Glutamatergic neuron (in vitro differentiated cells): ENCODE results near the gene SSU72. TPM values are rescaled to one million over a fixed set of nuclear protein-coding genes. Genes with fewer than 3 reads are reported as not detected.

ENCODE experiments used
- DNase-seq: peaks from one replicate; pipeline ENCODE4 v3.0.0; 2022
- H3K27ac Mint-ChIP-seq: one replicate; pipeline ENCODE4 v1.8.0; 2020; ENCODE audit warnings: mild to moderate bottlenecking, mixed read lengths, inconsistent platforms; ENCODE audit not compliant: unreplicated experiment
- H3K27me3 Mint-ChIP-seq: one replicate; pipeline ENCODE4 v1.8.0; 2020; ENCODE audit warnings: mild to moderate bottlenecking, moderate library complexity, mixed read lengths, inconsistent platforms; ENCODE audit not compliant: unreplicated experiment
- H3K36me3 Mint-ChIP-seq: one replicate; pipeline ENCODE4 v1.8.0; 2020; ENCODE audit warnings: mild to moderate bottlenecking, mixed read lengths, inconsistent platforms; ENCODE audit not compliant: unreplicated experiment
- H3K4me1 Mint-ChIP-seq: one replicate; pipeline ENCODE4 v1.8.0; 2020; ENCODE audit warnings: mild to moderate bottlenecking, low read depth, mixed read lengths, inconsistent platforms; ENCODE audit not compliant: unreplicated experiment
- H3K4me3 Mint-ChIP-seq: one replicate; pipeline ENCODE4 v1.8.0; 2020; ENCODE audit warnings: mild to moderate bottlenecking, mixed read lengths, inconsistent platforms; ENCODE audit not compliant: unreplicated experiment
- H3K9me3 Mint-ChIP-seq: one replicate; pipeline ENCODE4 v1.8.0; 2020; ENCODE audit warnings: mild to moderate bottlenecking, moderate library complexity, mixed read lengths, inconsistent platforms; ENCODE audit not compliant: unreplicated experiment
- total RNA-seq: library from RNA; stranded (reverse); fragmentation: NEBNext Ultra II Directional; extraction: Animal tissue kit (Norgen Biotek cat#: 25700); gene quantifications from one replicate; pipeline ENCODE4 v1.2.1, GENCODE V29; 2021; ENCODE audit not compliant: unreplicated experiment
- TF ChIP-seq, protein P1 (sequence below): fragments of 200-600 bp; sonication (generic); IDR thresholded peaks from one replicate; pipeline ENCODE4 v1.5.0; 2021; ENCODE audit not compliant: partially characterized antibody, unreplicated experiment

Gene SSU72
- total RNA-seq, 1 donor from 2014 or later = 123 TPM

DNA sequence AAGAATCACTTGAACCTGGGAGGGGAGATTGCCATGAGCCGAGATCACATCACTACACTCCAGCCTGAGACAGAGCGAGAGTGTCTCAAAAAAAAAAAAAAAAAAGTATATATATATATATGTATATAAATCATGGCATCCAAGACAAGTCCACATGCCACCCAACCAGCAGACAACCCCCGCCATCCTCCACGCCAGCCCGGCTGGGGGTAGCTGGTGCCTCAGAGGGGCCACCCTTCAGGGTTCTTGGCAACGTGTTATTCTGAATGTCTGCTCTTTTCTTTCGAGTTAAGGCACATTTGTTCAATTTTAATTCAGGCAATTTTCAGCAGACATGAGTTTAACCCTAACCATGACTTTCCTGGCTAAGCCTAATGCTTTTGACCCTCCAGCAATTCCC is 24.6 kb downstream of the SSU72 start:
- Mint-ChIP-seq H3K9me3 (peaks cover 5% of the 10 kb centered on the region), H3K4me1 (peaks cover 22% of the 10 kb centered on the region), H3K27me3 (peaks cover 5% of the 10 kb centered on the region), H3K36me3 (no peaks in the 10 kb centered on the region), H3K4me3 (no peak overlapping the region), H3K27ac (peak overlapping the region; percentile 38)
- DNase-seq = no peak
- TF ChIP-seq, protein P1, sequence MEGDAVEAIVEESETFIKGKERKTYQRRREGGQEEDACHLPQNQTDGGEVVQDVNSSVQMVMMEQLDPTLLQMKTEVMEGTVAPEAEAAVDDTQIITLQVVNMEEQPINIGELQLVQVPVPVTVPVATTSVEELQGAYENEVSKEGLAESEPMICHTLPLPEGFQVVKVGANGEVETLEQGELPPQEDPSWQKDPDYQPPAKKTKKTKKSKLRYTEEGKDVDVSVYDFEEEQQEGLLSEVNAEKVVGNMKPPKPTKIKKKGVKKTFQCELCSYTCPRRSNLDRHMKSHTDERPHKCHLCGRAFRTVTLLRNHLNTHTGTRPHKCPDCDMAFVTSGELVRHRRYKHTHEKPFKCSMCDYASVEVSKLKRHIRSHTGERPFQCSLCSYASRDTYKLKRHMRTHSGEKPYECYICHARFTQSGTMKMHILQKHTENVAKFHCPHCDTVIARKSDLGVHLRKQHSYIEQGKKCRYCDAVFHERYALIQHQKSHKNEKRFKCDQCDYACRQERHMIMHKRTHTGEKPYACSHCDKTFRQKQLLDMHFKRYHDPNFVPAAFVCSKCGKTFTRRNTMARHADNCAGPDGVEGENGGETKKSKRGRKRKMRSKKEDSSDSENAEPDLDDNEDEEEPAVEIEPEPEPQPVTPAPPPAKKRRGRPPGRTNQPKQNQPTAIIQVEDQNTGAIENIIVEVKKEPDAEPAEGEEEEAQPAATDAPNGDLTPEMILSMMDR = no peak

DNA sequence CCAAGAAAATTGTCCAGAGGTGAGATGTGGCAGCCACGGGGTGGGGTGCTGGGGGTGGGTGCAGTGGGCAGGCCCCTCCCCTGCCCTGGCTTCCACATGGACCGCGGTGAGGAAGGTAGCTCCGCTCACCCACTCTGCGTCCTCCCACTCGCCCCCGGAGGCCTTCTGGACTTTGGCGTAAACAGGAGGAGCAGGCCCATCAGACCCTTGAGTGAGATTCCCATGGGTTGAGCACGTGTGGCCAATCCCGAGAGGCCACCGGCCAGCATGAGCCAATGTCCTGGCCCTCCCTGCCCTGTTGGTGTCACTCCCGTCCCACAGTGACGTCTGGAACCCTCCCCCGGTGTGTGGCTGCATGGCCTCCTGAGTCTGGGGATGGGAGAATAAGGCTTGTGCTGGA is 26.1 kb downstream of the SSU72 start:
- H3K9me3 Mint-ChIP-seq = peaks cover 5% of the 10 kb centered on the region

DNA sequence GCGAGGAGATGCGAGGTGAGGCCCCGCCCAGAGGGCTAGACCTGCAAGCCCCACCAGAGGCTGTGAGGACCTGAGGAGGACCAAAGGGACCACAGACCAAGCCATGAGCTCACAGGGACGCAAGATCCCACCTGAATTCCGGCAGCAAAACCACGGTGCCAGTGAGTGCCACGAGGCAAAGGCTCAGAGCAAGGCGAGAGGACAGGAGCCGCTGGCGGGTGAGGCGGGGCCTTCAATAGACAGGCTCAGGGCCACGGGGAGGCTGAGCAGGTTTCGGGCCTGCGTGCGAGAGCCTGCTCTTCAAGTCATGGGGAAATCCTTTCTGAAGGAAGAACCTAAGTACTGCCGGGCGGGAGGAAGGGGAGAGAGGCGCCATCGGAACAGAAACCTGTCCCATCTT is 27.2 kb downstream of the SSU72 start:
- H3K9me3 Mint-ChIP-seq = peaks cover 5% of the 10 kb centered on the region
- peaks cover 17% of the 10 kb centered on the region for H3K4me1 Mint-ChIP-seq
- TF ChIP-seq, protein P1 = no peak
- no peak for DNase-seq
- H3K4me3 Mint-ChIP-seq = no peak overlapping the region
- H3K27ac Mint-ChIP-seq = no peak overlapping the region
- peaks cover 6% of the 10 kb centered on the region for H3K27me3 Mint-ChIP-seq
- H3K36me3 Mint-ChIP-seq = no peaks in the 10 kb centered on the region

More for the DNA sequence above, 26.1 kb downstream of the SSU72 start:
- no peak for DNase-seq
- Mint-ChIP-seq H3K4me3 (no peak overlapping the region), H3K27ac (no peak overlapping the region), H3K27me3 (peaks cover 6% of the 10 kb centered on the region), H3K36me3 (no peaks in the 10 kb centered on the region), H3K4me1 (peaks cover 18% of the 10 kb centered on the region)
- TF ChIP-seq, protein P1 = no peak

DNA sequence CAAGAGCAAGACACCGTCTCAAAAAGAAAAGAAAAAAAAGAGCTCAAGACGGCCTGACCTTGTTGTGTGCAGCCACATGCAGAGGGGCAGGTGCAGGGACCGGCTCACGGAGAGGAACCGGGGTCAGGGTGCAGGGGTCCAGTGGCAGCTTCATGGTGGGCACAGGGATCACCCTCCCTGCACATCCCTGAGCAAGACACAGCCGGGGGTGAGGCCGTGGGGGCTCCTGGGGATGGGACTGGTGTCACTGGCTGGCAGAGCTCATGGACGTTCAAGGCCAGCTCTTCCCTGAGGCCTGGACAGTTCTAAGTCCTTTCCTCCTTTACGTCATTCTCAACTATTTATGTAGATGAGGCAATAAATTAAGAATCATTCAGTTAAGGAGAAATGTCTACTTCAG is 27.7 kb downstream of the SSU72 start:
- Mint-ChIP-seq H3K4me3 (no peak overlapping the region), H3K9me3 (peaks cover 5% of the 10 kb centered on the region), H3K4me1 (peaks cover 13% of the 10 kb centered on the region), H3K27ac (no peak overlapping the region), H3K27me3 (peaks cover 6% of the 10 kb centered on the region), H3K36me3 (no peaks in the 10 kb centered on the region)
- TF ChIP-seq, protein P1 = no peak
- DNase-seq = no peak

DNA sequence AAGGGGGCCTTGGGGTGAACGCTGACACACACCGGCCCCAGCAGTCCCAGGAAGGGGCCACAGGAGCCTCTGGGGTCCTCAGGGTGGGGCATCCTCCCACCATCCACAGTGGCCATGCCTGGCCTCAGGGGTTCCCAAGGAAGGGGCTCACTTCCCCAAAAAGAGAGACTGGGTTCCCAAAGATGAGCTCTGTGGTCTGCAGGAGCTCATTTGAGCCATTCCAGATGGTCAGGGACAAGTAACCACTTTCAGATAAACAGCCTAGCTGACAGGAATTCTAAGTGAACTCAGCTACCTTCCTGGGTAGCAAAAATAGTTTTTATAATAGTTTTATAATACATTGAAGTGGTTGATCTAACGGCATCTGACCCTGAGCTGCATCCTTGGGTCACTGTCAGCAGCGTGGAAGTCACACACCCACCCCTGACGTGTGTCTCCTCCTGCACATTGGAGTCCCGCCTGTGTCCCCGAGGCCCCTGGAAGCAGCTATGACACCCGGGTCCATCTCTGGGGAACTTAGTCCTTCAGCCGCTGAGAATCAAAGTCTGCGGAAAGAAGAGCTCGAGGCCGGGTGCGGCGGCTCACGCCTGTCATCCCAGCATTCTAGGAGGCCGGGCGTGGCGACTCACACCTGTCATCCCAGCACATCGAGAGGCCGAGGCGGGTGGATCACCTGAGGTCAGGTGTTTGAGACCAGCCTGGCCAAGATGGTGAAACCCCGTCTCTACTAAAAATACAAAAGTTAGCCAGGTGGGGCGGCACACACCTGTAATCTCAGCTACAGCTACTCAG is 28.5 kb downstream of the SSU72 start:
- TF ChIP-seq, protein P1 = no peak
- no peak overlapping the region for H3K27ac Mint-ChIP-seq
- DNase-seq = no peak
- peaks cover 7% of the 10 kb centered on the region for H3K9me3 Mint-ChIP-seq
- no peaks in the 10 kb centered on the region for H3K36me3 Mint-ChIP-seq
- peaks cover 3% of the 10 kb centered on the region for H3K27me3 Mint-ChIP-seq
- no peak overlapping the region for H3K4me3 Mint-ChIP-seq
- peaks cover 4% of the 10 kb centered on the region for H3K4me1 Mint-ChIP-seq
